Lower leg skin (tissue), 4 donors: ENCODE data around the gene SLC35F2. TPM values are rescaled to one million over a fixed set of nuclear protein-coding genes. Genes with fewer than 3 reads are reported as not detected.

Experiments used
- DNase-seq, 2 donors: peaks; one replicate each; pipeline ENCODE4 v3.0.0-alpha.2; 2019; ENCODE audit warnings: low spot score in 2 of 2
- H3K4me3 ChIP-seq: fragments of 200-600 bp; sonication (generic); 2 replicates; pipeline ENCODE4 v1.5.1; 2017; ENCODE audit warnings: mild to moderate bottlenecking, low read depth; ENCODE audit not compliant: poor library complexity, severe bottlenecking
- POLR2A ChIP-seq, 2 donors: fragments of 450-650 bp; IDR thresholded peaks; one replicate each; pipeline ENCODE4 v1.6.1; 2016 to 2017; ENCODE audit warnings: antibody characterized with exemption in 2 of 2, mild to moderate bottlenecking in 1 of 2, moderate library complexity in 1 of 2
- WGBS, 2 donors: methylation state at CpG; one replicate each; pipeline ENCODE4 v1.1.5; 2018; 5-methylcytosine and 5-hydroxymethylcytosine counted together
- intact Hi-C: fragments of 100-400 bp; cut with DNase I; formaldehyde crosslinking; loops from one replicate; pipeline ENCODE4 v1.15.0; 2023; ENCODE audit warnings: low total_unique reads
- total RNA-seq, 4 donors: library from RNA; depleted of rRNA; stranded (reverse); fragments of >200 nt; gene quantifications; one replicate each; pipeline ENCODE4 v1.1.0, GENCODE V29; 2016
- TF ChIP-seq, protein P1 (sequence below), 3 donors: fragments of 450-650 bp; IDR thresholded peaks; one replicate each; pipeline ENCODE4 v1.5.1; 2016; ENCODE audit warnings: antibody characterized with exemption in 3 of 3, mild to moderate bottlenecking in 3 of 3, moderate library complexity in 2 of 3

Gene SLC35F2
- total RNA-seq, 4 donors from 2014 or later = 32.7 to 51.7 (median 42.0) TPM

DNA sequence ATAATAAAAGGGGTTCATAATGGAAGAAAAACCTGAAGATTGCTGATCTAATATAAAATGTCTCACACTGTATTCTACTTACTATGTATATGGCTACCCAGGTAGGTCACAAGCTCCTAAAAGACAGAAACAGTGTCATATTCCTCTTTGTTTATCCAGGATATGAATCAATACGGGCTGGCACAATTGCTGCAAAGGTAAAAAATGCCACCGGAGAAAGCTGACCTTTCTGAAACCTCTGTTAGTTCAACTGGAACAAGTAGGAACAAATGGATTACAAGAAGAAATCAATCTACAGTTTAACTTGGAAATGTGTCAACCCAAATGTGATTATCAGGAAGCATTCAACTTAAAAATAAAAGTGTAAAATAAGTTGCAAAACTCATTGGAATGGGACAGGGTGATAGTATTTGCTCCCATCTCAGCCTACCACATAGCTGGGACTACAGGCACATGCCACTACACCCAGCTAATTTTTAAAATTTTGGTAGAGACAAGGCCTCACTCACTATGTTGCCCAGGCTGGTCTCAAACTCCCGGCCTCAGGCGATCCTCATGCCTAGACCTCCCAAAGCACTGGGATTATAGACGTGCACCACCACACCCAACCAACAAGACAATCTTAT, 27.6 kb downstream of the SLC35F2 start:
- 54 to 66% methylated on average over 5 of the region's 5 CpGs for WGBS, 2 donors
- intact Hi-C loops = no loop called here
- H3K4me3 ChIP-seq = no peak overlapping the region
- no peak for TF ChIP-seq POLR2A (IDR thresholded peaks at IDR 0.05)
- TF ChIP-seq, protein P1, sequence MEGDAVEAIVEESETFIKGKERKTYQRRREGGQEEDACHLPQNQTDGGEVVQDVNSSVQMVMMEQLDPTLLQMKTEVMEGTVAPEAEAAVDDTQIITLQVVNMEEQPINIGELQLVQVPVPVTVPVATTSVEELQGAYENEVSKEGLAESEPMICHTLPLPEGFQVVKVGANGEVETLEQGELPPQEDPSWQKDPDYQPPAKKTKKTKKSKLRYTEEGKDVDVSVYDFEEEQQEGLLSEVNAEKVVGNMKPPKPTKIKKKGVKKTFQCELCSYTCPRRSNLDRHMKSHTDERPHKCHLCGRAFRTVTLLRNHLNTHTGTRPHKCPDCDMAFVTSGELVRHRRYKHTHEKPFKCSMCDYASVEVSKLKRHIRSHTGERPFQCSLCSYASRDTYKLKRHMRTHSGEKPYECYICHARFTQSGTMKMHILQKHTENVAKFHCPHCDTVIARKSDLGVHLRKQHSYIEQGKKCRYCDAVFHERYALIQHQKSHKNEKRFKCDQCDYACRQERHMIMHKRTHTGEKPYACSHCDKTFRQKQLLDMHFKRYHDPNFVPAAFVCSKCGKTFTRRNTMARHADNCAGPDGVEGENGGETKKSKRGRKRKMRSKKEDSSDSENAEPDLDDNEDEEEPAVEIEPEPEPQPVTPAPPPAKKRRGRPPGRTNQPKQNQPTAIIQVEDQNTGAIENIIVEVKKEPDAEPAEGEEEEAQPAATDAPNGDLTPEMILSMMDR (IDR thresholded peaks at IDR 0.05) = no peak
- no peak for DNase-seq

- intact Hi-C loops = no loop called here
- TF ChIP-seq, protein P1 (IDR thresholded peaks at IDR 0.05) = no peak
- TF ChIP-seq POLR2A (IDR thresholded peaks at IDR 0.05) = no peak
- no peak overlapping the region for H3K4me3 ChIP-seq
- DNase-seq = no peak
- WGBS, 2 donors = 89 to 97% methylated on average over 3 of the region's 3 CpGs
Observed at GRCh38 chr11:107827041-107827440, 31.5 kb downstream of the SLC35F2 start.

DNA sequence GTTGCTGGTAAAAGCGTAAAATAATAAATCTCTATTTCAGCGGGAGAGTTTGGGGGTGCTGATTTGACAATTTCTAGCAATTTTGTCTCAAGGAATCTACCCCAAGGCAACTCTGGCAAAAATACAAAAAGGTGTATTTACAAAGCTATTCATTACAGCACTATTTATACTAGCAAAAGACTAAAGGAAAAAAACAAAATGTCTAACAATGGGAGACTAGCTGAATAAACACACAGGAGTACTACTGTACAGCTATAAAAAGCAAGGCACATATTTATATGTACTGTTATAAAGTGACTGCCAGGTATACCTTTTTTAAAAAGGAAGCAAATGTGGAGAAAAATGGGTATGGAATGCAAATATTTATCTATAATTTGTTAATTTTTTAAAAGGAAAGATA, 32.7 kb downstream of the SLC35F2 start:
- intact Hi-C loops = no loop called here
- TF ChIP-seq, protein P1 (IDR thresholded peaks at IDR 0.05) = no peak
- no peak for TF ChIP-seq POLR2A (IDR thresholded peaks at IDR 0.05)
- H3K4me3 ChIP-seq = no peak overlapping the region
- WGBS, 2 donors = 80 to 90% methylated on average over 2 of the region's 2 CpGs
- DNase-seq = no peak

DNA sequence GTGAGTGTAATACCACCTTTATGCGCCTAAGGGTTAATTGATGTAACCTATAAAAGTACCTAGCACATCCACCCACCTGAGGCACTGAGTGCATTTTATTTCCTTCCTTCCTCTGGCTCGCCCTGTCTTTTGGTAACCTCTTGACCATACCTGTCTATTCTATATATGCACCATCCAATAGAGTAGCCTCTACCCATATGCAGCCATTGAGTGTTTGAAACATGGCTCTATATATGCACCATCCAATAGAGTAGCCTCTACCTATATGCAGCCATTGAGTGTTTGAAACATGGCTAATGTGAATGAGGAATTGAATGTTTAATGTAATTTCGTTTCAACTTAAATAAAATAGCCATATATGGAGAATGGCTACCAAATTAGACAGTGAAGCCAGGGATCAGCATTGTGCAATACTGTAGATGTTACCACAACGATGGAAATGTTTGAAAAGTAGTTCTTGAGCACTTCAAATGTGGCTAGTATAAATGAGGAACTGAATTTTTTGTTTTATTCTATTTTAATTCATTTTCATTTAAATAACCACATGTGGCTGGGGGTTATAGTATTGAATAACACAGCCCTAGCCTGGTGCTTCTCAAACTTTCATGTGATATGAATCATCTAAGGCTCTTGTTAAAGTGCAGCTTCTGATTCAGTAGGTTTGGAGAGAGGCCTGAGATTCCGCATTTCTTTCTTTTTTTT, 33.8 kb downstream of the SLC35F2 start:
- no peak for TF ChIP-seq POLR2A (IDR thresholded peaks at IDR 0.05)
- TF ChIP-seq, protein P1 (IDR thresholded peaks at IDR 0.05) = no peak
- intact Hi-C loops = no loop called here

DNA sequence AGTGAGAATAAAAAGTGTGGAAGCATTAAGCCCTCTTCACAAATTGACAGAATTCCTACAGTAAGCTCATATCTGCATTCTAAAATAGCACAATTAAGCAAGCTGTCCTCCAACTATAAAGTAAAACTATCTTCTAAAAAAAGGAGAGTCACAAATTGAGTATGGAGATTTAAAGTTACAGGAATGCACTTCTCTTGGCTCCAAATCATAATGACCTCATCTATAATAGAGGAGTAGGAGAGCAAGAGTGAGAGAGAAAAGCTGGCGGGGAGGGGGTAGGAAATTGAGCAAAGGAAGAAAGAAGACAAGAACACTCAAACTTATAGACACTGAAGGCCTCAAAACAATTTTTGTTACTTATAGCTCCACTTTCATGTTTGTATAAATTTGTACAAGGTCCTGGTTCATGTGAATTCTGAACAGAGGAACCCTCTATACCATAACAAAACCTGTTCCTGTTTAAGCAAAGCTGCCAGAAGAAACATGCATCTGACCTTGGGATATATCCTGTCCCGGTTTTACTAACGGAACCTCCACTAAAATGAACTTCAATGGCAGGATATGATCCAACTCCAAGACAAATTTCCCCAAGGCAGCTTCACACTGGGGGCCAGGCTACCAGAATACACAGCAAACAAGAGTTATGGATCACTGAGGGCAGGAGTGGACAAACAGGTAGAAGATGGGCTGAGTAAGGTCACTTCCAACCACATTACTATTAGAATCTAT, 37.2 kb downstream of the SLC35F2 start:
- intact Hi-C loops = no loop called here
- no peak for DNase-seq
- WGBS, 2 donors = 34 to 44% methylated on average over 3 of the region's 3 CpGs
- no peak overlapping the region for H3K4me3 ChIP-seq
- no peak for TF ChIP-seq POLR2A (IDR thresholded peaks at IDR 0.05)
- TF ChIP-seq, protein P1 (IDR thresholded peaks at IDR 0.05) = no peak

More for the DNA sequence above, 33.8 kb downstream of the SLC35F2 start:
- no peak for DNase-seq
- 71 to 76% methylated on average over 5 of the region's 5 CpGs for WGBS, 2 donors
- no peak overlapping the region for H3K4me3 ChIP-seq
